Left colon (tissue), 2 donors: ENCODE results near the gene PADI1. TPM values are rescaled to one million over a fixed set of nuclear protein-coding genes. Genes with fewer than 3 reads are reported as not detected.

Source experiments
- ATAC-seq: fragments of 200-7000 bp; cut with Tn5 transposase; one replicate; pipeline ENCODE4 v1.9.1; 2020; ENCODE audit warnings: mild to moderate bottlenecking, moderate library complexity
- DNase-seq, 2 donors: peaks; one replicate each; pipeline ENCODE4 v3.0.0-alpha.2; 2020
- intact Hi-C, 2 donors: fragments of 100-400 bp; cut with DNase I in 1 of 2; cut with micrococcal nuclease in 1 of 2; formaldehyde crosslinking; loops; one replicate each; pipeline versions ENCODE4 v1.11.2 to v1.14.0; 2022; cut with DNase I, micrococcal nuclease
- total RNA-seq, 2 donors: library from RNA; stranded (reverse); fragmentation: NEBNext Ultra II Directional; extraction: Animal tissue kit (Norgen Biotek cat#: 25700); gene quantifications; one replicate each; pipeline ENCODE4 v1.2.1, GENCODE V29; 2021
- donor health status: DM: no; HTN: no; CAD: no.
- donor health status: DM: yes; HTN: yes; CAD: no.

PADI1 gene
- total RNA-seq, 2 donors from 2014 or later = 0.27 to 0.47 TPM

- no peak for DNase-seq
- no peak for ATAC-seq
- intact Hi-C loops = no loop called here
Measured at GRCh38 chr1:17209430-17209829, 4.5 kb downstream of the PADI1 start.

GRCh38 chr1:17210176-17210575 is 5.2 kb downstream of the PADI1 start:
- DNase-seq (no peak), ATAC-seq (no peak)
- intact Hi-C loops = no loop called here

- DNase-seq = no peak
- intact Hi-C loops = no loop called here
- no peak for ATAC-seq
Measured at GRCh38 chr1:17211377-17211776, 6.4 kb downstream of the PADI1 start.

GRCh38 chr1:17212009-17212408 is 7.1 kb downstream of the PADI1 start:
- intact Hi-C loops = no loop called here
- ATAC-seq (no peak), DNase-seq (no peak)

GRCh38 chr1:17212487-17213121 is 7.7 kb downstream of the PADI1 start:
- DNase-seq (peak in 1 of 2 donors; percentile 54), ATAC-seq (peak; percentile 37)
- intact Hi-C loops = no loop called here

- no peak for DNase-seq
- intact Hi-C loops = no loop called here
- ATAC-seq = no peak
Measured at GRCh38 chr1:17213148-17213781, 8.3 kb downstream of the PADI1 start.

- DNase-seq = no peak
- intact Hi-C loops = no loop called here
- ATAC-seq = no peak
Measured at GRCh38 chr1:17213782-17214148, 8.8 kb downstream of the PADI1 start.

GRCh38 chr1:17214876-17215544 is 10.1 kb downstream of the PADI1 start:
- ATAC-seq = no peak

GRCh38 chr1:17215545-17215890 is 10.6 kb downstream of the PADI1 start:
- intact Hi-C loops = no loop called here
- ATAC-seq (no peak), DNase-seq (no peak)

More at GRCh38 chr1:17214876-17215544, 10.1 kb downstream of the PADI1 start:
- intact Hi-C loops = no loop called here
- DNase-seq = no peak

- DNase-seq = no peak
- intact Hi-C loops = no loop called here
- no peak for ATAC-seq
Measured at GRCh38 chr1:17216078-17216477, 11.2 kb downstream of the PADI1 start.

GRCh38 chr1:17217607-17218006 is 12.7 kb downstream of the PADI1 start:
- intact Hi-C loops = no loop called here
- DNase-seq (no peak), ATAC-seq (no peak)

GRCh38 chr1:17218939-17219338 is 14.0 kb downstream of the PADI1 start:
- no peak for DNase-seq
- intact Hi-C loops = no loop called here
- no peak for ATAC-seq

- intact Hi-C loops = no loop called here
- no peak for ATAC-seq
- DNase-seq = no peak
Measured at GRCh38 chr1:17220287-17220686, 15.4 kb downstream of the PADI1 start.

- intact Hi-C loops = no loop called here
- no peak for ATAC-seq
- DNase-seq = no peak
Measured at GRCh38 chr1:17222557-17222956, 17.6 kb downstream of the PADI1 start.

GRCh38 chr1:17224434-17224833 is 19.5 kb downstream of the PADI1 start:
- DNase-seq (no peak), ATAC-seq (no peak)
- intact Hi-C loops = no loop called here

GRCh38 chr1:17225140-17225539 is 20.2 kb downstream of the PADI1 start:
- no peak for ATAC-seq
- no peak for DNase-seq
- intact Hi-C loops = no loop called here

- intact Hi-C loops = no loop called here
- DNase-seq (no peak), ATAC-seq (no peak)
Measured at GRCh38 chr1:17227358-17227915, 22.5 kb downstream of the PADI1 start.

- DNase-seq (no peak), ATAC-seq (no peak)
- intact Hi-C loops = no loop called here
Measured at GRCh38 chr1:17228619-17229018, 23.7 kb downstream of the PADI1 start.

GRCh38 chr1:17229379-17229778 is 24.5 kb downstream of the PADI1 start:
- DNase-seq (peak; percentile 68 to 74), ATAC-seq (peak; percentile 65)
- intact Hi-C loops = no loop called here

GRCh38 chr1:17230106-17230505 is 25.2 kb downstream of the PADI1 start:
- ATAC-seq (no peak), DNase-seq (no peak)
- intact Hi-C loops = no loop called here
